HG03175 (cell line): ENCODE data around the gene GTF3A.
"Not testable (repeated sequence)": the region's sequence is repeated elsewhere in the genome, so short reads cannot be mapped to it uniquely, and the experiment has no call there.

Experiments used
- ATAC-seq: cut with Tn5 transposase; IDR thresholded peaks from one replicate; pipeline ENCODE4 v1.9.1; 2021; ENCODE audit warnings: mild to moderate bottlenecking, moderate library complexity; ENCODE audit not compliant: unreplicated experiment

Gene GTF3A

DNA sequence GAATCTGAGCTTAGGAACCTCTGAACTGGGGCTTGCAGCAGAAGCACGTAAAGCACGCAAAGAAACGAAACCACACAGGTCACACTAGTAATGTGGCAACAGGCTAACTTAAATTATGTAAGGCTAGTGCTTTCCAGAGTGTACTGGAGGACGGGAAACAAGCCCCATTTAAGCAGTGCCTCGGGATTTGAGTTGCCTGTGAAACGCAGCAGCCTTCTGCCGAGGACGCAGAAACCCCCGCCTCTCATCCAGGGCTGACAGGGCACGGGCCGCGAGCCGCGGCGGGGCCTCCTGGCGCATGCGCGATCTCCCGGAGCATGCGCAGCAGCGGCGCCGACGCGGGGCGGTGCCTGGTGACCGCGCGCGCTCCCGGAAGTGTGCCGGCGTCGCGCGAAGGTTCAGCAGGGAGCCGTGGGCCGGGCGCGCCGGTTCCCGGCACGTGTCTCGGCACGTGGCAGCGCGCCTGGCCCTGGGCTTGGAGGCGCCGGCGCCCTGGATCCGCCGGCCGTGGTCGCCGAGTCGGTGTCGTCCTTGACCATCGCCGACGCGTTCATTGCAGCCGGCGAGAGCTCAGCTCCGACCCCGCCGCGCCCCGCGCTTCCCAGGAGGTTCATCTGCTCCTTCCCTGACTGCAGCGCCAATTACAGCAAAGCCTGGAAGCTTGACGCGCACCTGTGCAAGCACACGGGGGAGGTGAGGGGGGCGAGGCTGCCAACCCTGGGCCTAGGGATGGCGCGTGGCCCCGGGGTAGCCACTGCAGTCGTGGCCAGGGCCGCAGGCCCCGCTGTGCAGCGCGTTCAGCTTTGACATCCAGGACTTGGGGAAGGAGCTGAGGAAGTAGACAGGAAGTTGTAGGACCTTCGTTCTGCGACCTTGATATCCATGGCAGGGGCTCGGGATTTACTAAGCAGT is at the start of gene GTF3A:
TSS of gene GTF3A (plus strand) at position 374 of the 912 bp plus-strand sequence.
- ATAC-seq, result peak; percentile 68

GRCh38 chr13:27374650-27375049 is 49.8 kb upstream of the GTF3A start:
- no peak for ATAC-seq

DNA sequence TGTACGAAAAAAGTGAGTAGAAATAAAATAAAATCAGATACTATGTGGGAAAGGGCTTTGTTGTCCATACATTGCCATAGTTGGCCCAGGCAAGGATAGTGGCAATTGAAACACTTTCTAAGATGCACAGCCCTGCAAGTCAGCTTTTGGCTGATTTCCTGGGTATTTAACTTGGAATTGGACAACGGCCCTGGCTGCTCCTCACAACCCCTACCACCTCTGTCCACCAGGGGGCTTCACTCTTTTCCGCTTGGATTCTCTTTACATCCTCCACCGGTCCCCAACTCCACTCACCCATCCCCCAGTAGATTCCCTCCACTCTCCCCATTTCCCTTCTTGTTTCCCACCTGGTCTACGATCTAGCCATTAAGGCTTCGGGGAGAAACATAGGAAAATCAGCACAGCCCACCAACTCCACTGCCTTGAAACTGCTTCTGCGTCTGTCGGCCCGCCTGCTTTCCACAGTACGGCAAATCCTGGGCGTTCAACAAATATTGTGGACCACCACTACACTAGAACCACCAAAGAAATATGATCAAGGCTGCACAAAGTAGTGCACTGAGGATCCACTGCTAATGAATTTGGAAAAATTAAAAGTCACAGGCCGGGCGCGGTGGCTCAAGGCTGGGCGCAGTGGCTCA is 48.6 kb upstream of the GTF3A start:
- ATAC-seq, result no peak

GRCh38 chr13:27379126-27379525 is 45.3 kb upstream of the GTF3A start:
- no peak for ATAC-seq

DNA sequence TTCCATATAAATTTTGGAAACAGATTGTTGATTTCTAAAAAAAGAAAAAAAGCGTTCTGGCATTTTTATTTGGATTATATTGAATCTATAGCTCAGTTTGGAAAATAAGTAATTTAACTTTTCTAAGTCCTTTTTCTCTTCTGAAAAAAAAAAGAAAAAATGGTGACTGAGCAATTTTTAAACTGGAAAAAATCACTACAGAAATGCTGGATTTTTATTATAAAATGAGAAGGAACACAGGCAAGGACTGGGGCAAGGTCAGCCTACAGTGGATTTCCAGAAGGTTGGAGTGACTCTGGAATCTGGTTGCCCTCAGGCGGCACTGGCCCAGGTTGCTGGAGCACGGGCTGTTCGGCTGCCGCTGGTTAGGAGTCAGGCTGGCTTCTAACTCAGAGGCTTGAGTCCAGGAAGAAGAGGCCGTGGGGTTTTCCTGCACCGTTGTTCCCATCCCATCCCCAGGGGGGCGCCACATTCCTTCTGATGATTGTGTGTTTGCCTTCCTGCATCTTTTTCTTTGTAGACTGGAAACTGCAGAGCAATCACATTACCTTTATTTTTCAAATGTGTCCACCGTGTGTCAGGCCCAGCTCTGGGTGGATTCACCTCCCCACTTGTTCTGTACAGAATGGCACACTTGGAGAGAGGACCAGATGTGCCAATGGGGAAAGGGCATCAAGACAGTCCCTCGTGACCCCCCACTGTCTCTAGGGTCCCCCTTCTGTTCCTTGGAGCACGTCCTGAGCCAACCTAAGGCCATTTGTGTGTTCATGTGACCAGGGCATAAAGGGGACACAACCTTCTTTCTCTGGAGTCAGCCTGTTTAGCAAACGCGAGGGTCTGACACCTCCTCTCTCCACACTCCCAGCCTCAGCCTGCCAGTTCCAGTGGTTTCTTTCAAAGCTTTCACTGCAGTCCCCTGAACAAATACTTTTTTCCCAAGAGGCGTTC is 44.5 kb upstream of the GTF3A start:
- ATAC-seq, result no peak

DNA sequence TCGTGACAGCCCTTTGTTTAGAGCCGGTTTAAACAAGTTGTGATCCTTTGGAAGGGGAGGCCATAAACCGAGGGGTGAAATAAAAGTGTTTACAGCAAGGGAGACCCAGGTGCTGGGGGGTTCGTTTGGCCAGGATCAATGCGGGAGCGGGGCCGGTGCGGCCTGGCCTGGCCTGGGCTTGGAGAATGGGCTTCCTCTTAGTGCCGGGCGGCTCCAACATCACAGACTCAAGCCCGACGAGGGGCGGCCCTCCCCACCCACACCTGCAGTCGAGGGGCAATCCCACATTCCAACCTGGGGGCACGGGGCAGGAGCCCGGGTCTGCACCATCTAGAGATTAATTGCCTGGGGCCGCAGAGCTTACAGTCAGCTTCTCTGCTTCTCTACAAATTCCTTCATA is 42.8 kb upstream of the GTF3A start:
- ATAC-seq, result no peak

DNA sequence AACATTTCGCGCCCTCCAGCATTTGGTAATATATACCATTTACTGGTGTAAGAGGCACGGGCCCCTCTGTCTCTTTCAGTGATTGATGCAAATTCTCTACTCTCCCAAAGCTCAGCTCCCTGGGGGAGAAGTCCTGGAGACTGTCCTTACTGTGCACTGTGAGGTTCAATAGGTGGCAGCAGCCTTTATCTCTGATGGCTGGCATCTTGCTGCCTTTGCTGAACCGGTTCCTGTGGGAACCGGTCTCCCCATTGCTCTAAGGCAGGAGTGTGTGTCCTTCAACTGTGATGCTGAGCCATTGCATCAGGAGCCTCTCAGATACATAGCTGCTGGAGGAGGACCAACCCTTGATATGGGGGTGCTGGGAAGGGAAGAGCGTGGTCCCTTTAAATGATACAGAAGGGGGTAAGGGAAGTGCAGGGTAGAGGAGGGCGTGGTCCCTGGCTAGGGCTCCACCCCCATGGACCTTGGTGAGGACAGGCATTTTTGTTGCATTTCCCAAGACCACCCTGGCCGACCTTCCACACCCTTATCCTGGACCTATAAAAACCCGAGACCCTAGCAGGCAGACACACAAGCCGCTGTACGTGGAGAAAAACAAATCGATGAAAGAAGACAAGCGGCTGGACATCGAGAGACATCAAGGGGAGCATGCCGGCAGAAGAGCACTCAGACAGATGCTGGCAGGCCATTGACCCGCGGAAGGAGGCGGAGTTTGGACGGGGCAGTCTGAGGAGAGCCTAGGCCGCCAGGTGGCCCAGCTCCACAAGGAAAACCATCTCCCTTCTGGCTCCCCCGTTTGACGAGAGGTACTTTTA is 41.1 kb upstream of the GTF3A start:
- no peak for ATAC-seq

DNA sequence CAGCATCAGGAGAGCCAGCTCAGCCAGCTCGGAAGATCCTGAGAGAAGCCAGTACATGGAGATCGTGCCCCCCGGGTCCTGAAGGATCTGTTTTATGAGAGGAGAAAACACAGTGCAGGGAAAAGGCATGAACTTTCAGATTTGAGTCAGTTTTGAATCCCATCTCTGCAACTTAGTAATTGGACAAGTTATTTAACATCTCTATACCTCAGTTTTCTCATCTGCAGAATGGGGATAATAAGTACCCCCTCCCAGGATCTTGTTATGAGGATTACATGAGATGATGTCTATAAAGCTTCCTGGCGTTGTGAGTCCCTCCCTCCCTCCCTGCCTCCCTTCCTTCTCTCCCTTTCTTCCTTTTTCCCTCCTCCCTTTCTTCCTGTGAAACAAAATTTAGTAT is 40.1 kb upstream of the GTF3A start:
- no peak for ATAC-seq

DNA sequence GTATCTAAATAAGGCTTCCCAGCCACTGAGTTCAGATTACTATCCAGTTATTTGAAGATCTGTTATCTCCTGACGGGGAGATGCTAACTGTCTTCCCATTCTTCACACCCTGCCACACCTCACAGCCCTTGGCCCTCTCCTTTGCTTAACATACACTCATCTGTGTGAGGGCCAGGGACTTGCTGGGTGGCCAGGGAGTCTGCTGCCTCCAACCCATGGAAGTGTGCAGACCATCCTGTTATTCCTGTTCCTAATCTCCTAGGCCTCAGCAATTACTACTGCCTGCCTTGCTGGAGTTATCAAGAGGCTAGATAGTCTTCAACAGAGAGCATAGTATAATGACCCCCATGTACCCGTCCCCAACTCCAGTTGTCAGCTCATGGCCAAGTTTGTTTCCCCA is 36.2 kb upstream of the GTF3A start:
- no peak for ATAC-seq

- no peak for ATAC-seq
Measured at GRCh38 chr13:27389891-27390290, 34.5 kb upstream of the GTF3A start.

DNA sequence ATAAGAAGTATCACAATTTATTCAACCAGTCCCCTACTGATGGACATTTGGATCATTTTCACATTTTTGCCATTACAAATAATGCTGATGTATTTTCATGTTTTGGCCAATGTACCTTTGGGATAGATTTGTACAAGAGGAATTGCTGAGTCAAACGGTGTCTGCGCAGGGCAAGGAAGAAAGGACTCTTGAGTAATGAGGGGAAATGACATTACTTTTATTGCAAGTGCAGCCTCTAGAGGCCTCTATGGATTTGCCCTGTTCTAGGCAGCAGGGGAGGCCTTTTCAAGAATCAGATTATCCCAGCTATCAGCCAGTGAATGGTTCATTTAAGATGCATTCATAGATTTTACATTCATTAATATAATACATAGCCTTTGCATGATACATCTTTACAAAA is 32.9 kb upstream of the GTF3A start:
- no peak for ATAC-seq

DNA sequence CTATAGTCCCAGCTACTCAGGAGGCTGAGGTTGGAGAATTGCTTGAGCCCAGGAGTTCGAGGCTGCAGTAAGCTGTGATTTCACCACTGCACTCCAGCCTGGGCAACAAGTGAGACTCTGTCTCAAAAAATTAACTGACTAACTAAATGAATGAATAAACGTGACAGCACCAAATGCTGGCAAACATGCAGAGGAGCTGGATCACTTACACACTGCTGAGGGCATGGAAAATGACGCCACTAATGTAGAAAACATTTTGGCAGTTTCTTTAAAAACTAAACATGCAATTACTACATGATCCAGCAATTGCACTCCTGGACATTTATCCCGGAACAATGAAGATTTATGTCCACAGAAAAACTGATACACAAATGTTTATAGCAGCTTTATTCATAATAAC is 31.3 kb upstream of the GTF3A start:
- ATAC-seq, result no peak

DNA sequence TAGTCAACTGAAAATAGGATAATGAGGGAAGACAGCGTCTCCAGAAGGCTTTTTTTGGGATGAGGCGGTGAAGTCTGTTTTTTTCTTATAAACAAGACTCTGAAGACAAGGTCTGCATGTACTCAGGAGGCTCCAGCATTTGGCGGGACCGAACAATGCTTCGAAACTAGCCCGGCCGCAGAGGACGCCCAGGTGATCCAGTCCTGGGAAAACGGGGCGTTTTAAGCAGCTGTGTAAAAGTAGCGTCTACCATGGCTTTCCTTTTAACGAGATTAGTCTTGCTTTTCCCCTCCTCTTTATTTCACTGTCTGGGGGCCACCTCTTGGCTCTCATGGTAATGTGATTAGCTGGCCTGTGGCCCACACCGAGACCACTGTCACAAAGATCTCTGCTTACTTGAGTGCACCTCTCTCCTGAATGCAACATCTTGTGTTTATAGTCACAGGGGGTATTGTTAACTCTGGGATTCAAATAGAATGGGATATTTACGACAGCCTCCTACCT is 29.4 kb upstream of the GTF3A start:
- ATAC-seq, result no peak

DNA sequence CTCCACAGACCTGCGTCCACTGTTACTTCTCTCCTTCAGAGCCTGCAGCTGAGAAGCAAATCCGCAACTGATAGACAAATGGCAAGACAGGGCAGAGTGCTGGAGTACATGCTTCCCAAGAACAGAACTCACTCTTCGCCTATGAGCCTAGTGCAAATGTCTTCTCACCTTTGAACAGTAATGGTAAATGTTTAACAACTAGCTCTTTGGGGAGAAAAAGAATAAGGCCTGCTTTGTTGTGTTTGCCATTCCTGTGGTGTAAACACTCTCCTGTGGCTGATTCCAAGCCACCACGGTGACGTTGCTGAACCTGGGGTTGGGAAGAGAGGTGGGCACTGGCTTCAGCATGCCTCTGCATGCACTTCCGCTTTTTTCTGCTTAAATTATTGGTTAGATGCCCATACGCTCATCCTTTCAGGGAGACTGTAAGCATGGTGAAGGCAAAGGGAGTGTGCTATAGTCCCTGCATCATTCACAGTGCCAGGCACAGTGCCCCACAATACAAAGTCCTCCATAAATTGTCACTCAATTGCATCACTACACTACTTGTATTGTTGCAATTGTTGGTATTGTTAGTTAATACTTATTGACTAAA is 28.1 kb upstream of the GTF3A start:
- no peak for ATAC-seq

DNA sequence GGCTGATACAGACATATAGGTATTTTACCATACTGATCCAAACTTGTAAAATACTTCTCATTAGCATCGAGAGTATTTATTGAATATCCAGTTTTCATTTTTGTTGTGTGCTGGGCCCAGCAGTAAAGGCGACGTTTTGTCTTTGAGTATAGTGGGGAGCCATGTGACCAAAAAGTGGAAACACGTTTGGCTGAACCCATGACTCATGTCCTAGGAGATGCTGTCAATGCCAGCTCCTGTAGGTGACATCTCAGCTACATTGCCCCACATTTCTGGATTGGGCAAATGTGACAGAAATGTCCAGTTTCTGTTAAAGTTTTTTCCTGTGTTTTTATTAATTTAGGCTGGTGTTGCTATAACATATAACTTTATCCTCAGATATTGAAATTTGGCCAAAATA is 26.1 kb upstream of the GTF3A start:
- no peak for ATAC-seq

GRCh38 chr13:27400405-27400804 is 24.0 kb upstream of the GTF3A start:
- not testable (repeated sequence) for ATAC-seq

- no peak for ATAC-seq
Measured at GRCh38 chr13:27401210-27401609, 23.2 kb upstream of the GTF3A start.

- no peak for ATAC-seq
Measured at GRCh38 chr13:27403203-27403678, 21.2 kb upstream of the GTF3A start.

DNA sequence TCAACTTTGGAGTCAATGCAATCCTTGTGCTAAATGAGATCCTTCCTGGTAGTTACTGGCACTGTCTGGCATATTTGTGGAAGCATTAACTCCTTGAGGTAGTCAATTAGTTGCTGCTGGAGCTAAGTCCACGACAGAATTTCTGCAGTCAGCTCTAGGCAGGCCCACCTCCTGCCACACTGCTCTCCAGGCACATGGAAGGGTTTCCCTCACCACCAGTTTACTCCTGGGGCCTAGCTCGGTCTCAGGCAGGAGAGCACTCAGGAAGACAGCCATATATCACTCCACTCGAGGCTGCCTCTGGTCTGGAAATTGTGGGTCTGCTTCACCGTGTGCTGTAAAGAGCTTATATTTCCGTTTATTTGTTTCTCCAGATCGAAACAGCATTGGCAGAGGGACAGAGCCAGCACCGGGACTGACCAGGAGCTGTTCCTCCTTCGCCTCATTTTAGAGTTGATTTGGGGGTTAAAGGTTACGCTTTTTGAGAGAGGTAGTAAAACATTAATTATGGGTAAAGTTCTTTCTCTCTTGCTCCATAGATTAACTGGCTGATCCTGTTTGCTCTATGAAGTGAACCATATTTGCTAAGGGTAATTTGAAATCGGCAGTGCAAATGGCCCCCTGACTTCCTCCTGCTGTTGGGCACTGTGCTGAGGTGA is 20.6 kb upstream of the GTF3A start:
- no peak for ATAC-seq
